ENCODE data around the gene MAEA. TPM values are rescaled to one million over a fixed set of nuclear protein-coding genes. Genes with fewer than 3 reads are reported as not detected.

MAEA gene
- total and polyA plus RNA-seq, 2 experiments from 2014 or later, result 66.6 to 73.2 TPM

DNA sequence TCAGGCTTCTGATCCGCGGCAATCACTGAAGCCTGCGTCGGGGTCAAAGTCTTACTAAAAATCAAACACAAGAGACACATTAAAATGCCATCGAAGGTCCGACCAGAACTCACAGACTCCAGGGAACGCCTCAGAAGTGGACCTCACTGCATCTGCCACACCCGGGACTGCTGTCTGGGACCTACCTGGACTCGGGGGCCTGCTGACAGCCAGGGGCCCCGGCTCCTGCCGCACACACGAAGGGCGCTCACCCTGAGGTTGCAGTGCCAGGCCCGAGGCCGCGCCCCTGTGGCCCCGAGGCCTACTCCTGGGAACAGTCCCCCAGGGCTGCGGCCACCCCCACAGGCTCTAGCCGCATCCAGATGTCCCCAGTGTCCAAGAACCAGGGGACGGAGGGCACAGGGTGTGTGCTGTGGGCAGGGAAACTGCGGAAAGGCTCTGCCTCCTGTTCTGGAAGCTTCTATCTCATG, 48.2 kb upstream of the MAEA start:
- peaks cover 18% of the 10 kb centered on the region for H3K4me1 ChIP-seq (ENCODE audit: insufficient read depth)
- no peak for DNase-seq (ENCODE audit: low spot score)
- H3K9me3 ChIP-seq (ENCODE audit: low read depth), result no peaks in the 10 kb centered on the region
- H3K9me2 ChIP-seq (replicated peaks; ENCODE audit: insufficient read depth), result no peaks in the 10 kb centered on the region
- no peaks in the 10 kb centered on the region for H3K27me3 ChIP-seq
- H3K36me3 ChIP-seq (replicated peaks; ENCODE audit: insufficient read depth, low read depth), result no peaks in the 10 kb centered on the region
- H3K27ac ChIP-seq, result peak overlapping the region; percentile 46
- H3K79me2 ChIP-seq, result peaks cover 83% of the 10 kb centered on the region
- H3K4me3 ChIP-seq, result no peak overlapping the region
- H3K4me2 ChIP-seq, result peak overlapping the region; percentile 33
- H4K20me1 ChIP-seq (ENCODE audit: insufficient read depth, poor library complexity, severe bottlenecking), result peaks cover 81% of the 10 kb centered on the region
- H2AFZ ChIP-seq, result no peak overlapping the region
- TF ChIP-seq, protein P1, sequence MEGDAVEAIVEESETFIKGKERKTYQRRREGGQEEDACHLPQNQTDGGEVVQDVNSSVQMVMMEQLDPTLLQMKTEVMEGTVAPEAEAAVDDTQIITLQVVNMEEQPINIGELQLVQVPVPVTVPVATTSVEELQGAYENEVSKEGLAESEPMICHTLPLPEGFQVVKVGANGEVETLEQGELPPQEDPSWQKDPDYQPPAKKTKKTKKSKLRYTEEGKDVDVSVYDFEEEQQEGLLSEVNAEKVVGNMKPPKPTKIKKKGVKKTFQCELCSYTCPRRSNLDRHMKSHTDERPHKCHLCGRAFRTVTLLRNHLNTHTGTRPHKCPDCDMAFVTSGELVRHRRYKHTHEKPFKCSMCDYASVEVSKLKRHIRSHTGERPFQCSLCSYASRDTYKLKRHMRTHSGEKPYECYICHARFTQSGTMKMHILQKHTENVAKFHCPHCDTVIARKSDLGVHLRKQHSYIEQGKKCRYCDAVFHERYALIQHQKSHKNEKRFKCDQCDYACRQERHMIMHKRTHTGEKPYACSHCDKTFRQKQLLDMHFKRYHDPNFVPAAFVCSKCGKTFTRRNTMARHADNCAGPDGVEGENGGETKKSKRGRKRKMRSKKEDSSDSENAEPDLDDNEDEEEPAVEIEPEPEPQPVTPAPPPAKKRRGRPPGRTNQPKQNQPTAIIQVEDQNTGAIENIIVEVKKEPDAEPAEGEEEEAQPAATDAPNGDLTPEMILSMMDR (IDR thresholded peaks at IDR 0.05; ENCODE audit: poor library complexity), result no peak
- TF ChIP-seq EZH2 (IDR thresholded peaks at IDR 0.05; ENCODE audit: borderline replicate concordance), result no peak
- no peak for TF ChIP-seq EZH2phosphoT487 (IDR thresholded peaks at IDR 0.05; ENCODE audit: low read depth, severe bottlenecking, unreplicated experiment)
- 83% methylated on average over 21 of the region's 21 CpGs for WGBS (ENCODE audit: low lambda C conversion rate, missing lambda C conversion rate)

DNA sequence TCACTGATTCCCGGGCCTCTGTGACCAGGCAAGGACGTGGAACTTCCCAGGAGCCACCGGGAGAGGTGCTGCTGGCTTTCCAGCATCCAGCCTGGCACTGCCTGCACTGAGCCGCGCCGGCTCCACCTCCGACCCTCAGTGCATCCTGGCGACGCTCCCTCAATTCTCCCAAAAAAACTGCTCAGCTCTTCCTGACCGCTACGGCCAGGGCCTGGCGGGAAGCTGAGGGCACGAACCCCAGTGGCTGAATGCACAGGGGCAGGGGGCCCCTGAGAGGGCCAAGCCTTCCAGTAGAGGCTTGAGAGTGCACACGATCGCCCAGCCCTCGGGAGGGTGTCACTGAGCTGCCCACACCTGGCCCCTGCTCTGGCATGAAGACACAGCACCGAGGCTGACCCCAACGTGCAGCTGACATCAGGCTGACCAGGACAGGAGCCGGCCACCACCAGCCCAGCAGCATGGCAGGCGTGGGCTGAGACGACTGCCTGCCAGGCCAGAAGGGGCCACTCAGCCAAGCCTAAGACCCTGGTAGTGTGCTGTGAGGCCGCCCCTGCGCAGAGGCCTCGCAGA, 47.7 kb upstream of the MAEA start:
- TF ChIP-seq EZH2 (IDR thresholded peaks at IDR 0.05; ENCODE audit: borderline replicate concordance) (no peak), EZH2phosphoT487 (IDR thresholded peaks at IDR 0.05; ENCODE audit: low read depth, severe bottlenecking, unreplicated experiment) (no peak)
- TF ChIP-seq, protein P1 (IDR thresholded peaks at IDR 0.05; ENCODE audit: poor library complexity), result no peak
- Histone ChIP-seq H3K27ac (peak overlapping the region; percentile 46), H3K4me1 (ENCODE audit: insufficient read depth) (peaks cover 23% of the 10 kb centered on the region), H3K9me3 (ENCODE audit: low read depth) (no peaks in the 10 kb centered on the region), H3K27me3 (no peaks in the 10 kb centered on the region), H4K20me1 (ENCODE audit: insufficient read depth, poor library complexity, severe bottlenecking) (peaks cover 86% of the 10 kb centered on the region), H3K4me2 (no peak overlapping the region), H3K4me3 (no peak overlapping the region), H3K79me2 (peaks cover 88% of the 10 kb centered on the region), H2AFZ (no peak overlapping the region), H3K9me2 (replicated peaks; ENCODE audit: insufficient read depth) (no peaks in the 10 kb centered on the region), H3K36me3 (replicated peaks; ENCODE audit: insufficient read depth, low read depth) (no peaks in the 10 kb centered on the region)
- WGBS (ENCODE audit: low lambda C conversion rate, missing lambda C conversion rate), result 92% methylated on average over 24 of the region's 24 CpGs
- DNase-seq (ENCODE audit: low spot score), result peak; percentile 4

DNA sequence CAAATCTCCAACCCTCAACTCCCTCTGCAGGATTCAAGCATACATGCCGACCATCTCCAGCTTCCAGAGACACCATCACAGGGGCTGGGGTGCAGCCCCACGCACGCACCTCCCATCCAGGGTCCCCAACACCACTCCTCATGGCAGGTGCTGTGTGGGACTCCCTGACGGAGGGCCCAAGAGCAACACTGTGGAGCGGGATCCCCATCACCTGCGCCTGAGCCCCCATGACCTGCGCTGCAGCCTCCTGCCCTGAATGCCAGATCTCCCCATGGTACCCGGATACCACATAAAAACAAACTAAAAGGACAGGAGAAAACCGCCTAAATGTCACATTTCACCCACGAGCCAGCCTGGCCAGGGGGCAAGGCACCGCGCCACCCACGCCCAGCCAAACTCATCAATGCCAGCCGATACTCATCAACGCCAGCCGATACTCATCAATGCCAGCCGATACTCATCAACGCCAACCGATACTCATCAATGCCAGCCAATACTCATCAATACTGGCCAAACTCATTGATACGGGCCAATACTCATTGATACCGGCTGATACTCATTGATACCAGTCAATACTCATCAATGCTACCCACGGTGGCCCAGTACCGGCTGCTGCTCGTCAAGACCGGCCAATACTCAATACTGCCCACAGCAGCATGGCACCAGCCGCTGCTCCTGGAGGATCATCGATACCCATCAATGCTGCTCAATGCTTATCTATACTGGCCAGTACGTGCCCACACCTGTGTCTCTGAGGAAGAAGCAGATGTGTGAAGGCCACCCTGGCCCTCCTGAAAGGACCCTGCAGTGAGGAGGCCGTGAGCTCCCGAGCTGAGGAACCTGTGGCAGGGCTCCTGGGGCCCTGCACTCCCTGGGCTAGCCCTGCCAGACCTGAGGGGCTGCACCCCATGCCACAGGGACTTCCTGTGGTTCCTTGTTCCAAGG, 46.9 kb upstream of the MAEA start:
- DNase-seq (ENCODE audit: low spot score), result peak; percentile 2
- no peak overlapping the region for H2AFZ ChIP-seq
- no peak overlapping the region for H3K4me2 ChIP-seq
- peaks cover 27% of the 10 kb centered on the region for H3K4me1 ChIP-seq (ENCODE audit: insufficient read depth)
- H3K9me2 ChIP-seq (replicated peaks; ENCODE audit: insufficient read depth), result no peaks in the 10 kb centered on the region
- TF ChIP-seq EZH2 (IDR thresholded peaks at IDR 0.05; ENCODE audit: borderline replicate concordance) (no peak), EZH2phosphoT487 (IDR thresholded peaks at IDR 0.05; ENCODE audit: low read depth, severe bottlenecking, unreplicated experiment) (no peak)
- TF ChIP-seq, protein P1 (IDR thresholded peaks at IDR 0.05; ENCODE audit: poor library complexity), result no peak
- no peak overlapping the region for H3K4me3 ChIP-seq
- H3K36me3 ChIP-seq (replicated peaks; ENCODE audit: insufficient read depth, low read depth), result no peaks in the 10 kb centered on the region
- no peak overlapping the region for H3K27ac ChIP-seq
- 96% methylated on average over 29 of the region's 30 CpGs for WGBS (ENCODE audit: low lambda C conversion rate, missing lambda C conversion rate)
- peaks cover 95% of the 10 kb centered on the region for H3K79me2 ChIP-seq
- H3K9me3 ChIP-seq (ENCODE audit: low read depth), result no peaks in the 10 kb centered on the region
- no peaks in the 10 kb centered on the region for H3K27me3 ChIP-seq
- peaks cover 93% of the 10 kb centered on the region for H4K20me1 ChIP-seq (ENCODE audit: insufficient read depth, poor library complexity, severe bottlenecking)
